Small intestine (tissue), 7 donors: ENCODE data around the gene TRIM29. TPM values are rescaled to one million over a fixed set of nuclear protein-coding genes. Genes with fewer than 3 reads are reported as not detected.

Experiments used
- DNase-seq, 2 donors: peaks; one replicate each; pipeline versions ENCODE4 v3.0.0 to v3.0.0-alpha.2; 2013
- FAIRE-seq: peaks from 2 replicates; lab custom pipeline; 2012; peaks lifted over from hg19 to GRCh38; lab: Jason Lieb, UNC
- H3K27ac ChIP-seq, 3 donors: one replicate each; pipeline ENCODE4 v1.5.1; 2013; ENCODE audit warnings: low read length in 2 of 3, mild to moderate bottlenecking in 2 of 3, control low read depth in 1 of 3, inconsistent platforms in 1 of 3, low read depth in 1 of 3, moderate library complexity in 1 of 3
- H3K27me3 ChIP-seq, 3 donors: one replicate each; pipeline ENCODE4 v1.6.1; 2013; ENCODE audit warnings: low read length in 3 of 3, inconsistent platforms in 1 of 3; ENCODE audit not compliant: control insufficient read depth in 3 of 3, insufficient read depth in 3 of 3
- H3K36me3 ChIP-seq, 3 donors: one replicate each; pipeline ENCODE4 v1.6.1; 2013; ENCODE audit warnings: low read length in 3 of 3, inconsistent platforms in 1 of 3, low read depth in 1 of 3, mild to moderate bottlenecking in 1 of 3, moderate library complexity in 1 of 3; ENCODE audit not compliant: control insufficient read depth in 3 of 3, insufficient read depth in 2 of 3
- H3K4me1 ChIP-seq, 3 donors: one replicate each; pipeline ENCODE4 v1.6.1; 2013; ENCODE audit warnings: low read length in 2 of 3, inconsistent platforms in 1 of 3, low read depth in 1 of 3, mild to moderate bottlenecking in 1 of 3, moderate library complexity in 1 of 3; ENCODE audit not compliant: control insufficient read depth in 3 of 3, insufficient read depth in 2 of 3
- H3K4me3 ChIP-seq, 3 donors: one replicate each; pipeline ENCODE4 v1.5.1; 2013; ENCODE audit warnings: low read length in 3 of 3, control low read depth in 1 of 3, inconsistent platforms in 1 of 3, low read depth in 1 of 3, mild to moderate bottlenecking in 1 of 3, moderate library complexity in 1 of 3
- H3K9me3 ChIP-seq, 2 donors: one replicate each; pipeline ENCODE4 v1.6.1; 2013; ENCODE audit warnings: low read depth in 1 of 2, low read length in 1 of 2; ENCODE audit not compliant: control insufficient read depth in 2 of 2, insufficient read depth in 1 of 2
- WGBS, 3 donors: extraction: QIAGEN DNeasy Blood & Tissue Kit; methylation state at CpG; one replicate each; pipeline ENCODE4 v1.1.7; 2013; 5-methylcytosine and 5-hydroxymethylcytosine counted together
- polyA plus RNA-seq, 4 donors: library from polyadenylated mRNA; stranded (reverse) in 3 of 4; unstranded in 1 of 4; fragments of 200-250 nt in 3 of 4; fragments of 120-200 nt in 1 of 4; gene quantifications; one replicate each; pipeline versions ENCODE4 v1.2.1 to v1.2.3, GENCODE V29; 2013
- donor health status: healthy with polysubstance abuse.
- donor health status: control.
- donor health status: control.
- donor health status: Bipolar disorder and iron deficiency.
- donor health status: healthy.

Gene TRIM29
- polyA plus RNA-seq, 4 donors, result 1.1 to 10.3 (median 1.9) TPM

DNA sequence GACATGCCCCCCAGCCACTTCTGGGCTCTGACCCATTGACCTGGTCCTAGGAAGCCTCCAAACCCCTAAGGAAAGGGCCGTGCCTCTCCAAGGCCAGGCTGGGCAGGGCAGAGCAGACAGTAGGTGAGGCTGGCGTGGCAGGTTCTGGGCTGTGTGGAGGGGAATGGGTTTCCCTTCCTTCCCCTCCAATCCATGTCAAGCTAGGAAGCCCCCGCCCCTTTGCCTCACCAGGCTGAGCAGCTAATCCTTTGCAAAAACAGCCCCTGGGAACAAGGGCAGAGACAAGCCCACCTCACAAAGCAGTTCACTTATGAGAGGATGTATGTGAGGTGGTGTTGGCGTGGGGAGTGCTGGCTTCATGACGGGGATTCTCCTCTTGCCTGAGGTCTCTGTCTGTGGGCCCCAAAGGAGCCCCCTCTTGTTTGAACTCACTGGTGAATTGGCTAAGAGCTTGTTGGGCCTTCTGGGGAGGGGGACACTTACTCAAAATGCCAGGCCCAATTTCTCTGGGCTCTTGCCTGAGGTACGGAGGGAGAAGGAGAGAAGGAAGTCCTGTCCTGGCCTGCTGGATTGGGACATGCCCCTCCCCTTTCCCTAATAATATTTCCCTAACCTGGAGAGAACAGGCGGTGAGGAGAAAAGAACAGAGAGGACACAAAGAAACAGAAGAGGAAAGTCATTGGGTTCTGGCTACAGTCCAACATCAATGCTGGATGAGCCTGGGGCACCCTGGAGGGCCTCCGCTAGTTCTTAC is 1.6 kb upstream of the TRIM29 start:
- Histone ChIP-seq H3K9me3 (no peaks in the 10 kb centered on the region), H3K27ac (no peak overlapping the region), H3K4me3 (no peak overlapping the region), H3K4me1 (peaks cover 0 to 2% (median 0%) of the 10 kb centered on the region in 3 donors), H3K36me3 (no peaks in the 10 kb centered on the region), H3K27me3 (peaks cover 0 to 15% (median 0%) of the 10 kb centered on the region in 3 donors)
- FAIRE-seq, result no peak
- 71 to 80% (median 76%) methylated on average over 8 of the region's 8 CpGs for WGBS, 3 donors
- DNase-seq, result no peak

DNA sequence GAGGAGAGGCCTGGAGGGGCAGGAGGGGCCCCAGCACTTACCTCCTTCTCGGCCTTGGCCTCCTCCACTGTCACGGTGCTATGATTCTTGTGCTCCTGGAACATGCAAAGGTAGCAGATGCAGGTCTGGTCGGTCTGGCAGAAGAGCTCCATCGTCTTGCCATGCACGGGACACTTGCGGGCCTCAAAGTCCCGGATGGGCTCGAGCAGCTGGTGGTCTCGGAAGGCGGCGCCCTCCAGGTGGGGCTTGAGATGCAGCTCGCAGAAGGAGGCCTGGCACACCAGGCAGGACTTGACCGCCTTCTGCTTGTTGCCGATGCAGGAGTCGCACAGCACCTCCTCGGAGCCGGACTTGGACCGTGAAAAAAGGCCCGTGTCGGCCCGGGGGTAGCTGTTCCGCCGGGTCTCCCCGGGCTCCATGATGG is 714 bp downstream of the TRIM29 start:
- Histone ChIP-seq H3K27ac (no peak overlapping the region), H3K9me3 (no peaks in the 10 kb centered on the region), H3K27me3 (peaks cover 0 to 7% (median 0%) of the 10 kb centered on the region in 3 donors), H3K4me3 (no peak overlapping the region), H3K36me3 (no peaks in the 10 kb centered on the region), H3K4me1 (peaks cover 0 to 4% (median 0%) of the 10 kb centered on the region in 3 donors)
- FAIRE-seq, result no peak
- no peak for DNase-seq
- 92 to 95% (median 92%) methylated on average over 22 to 24 of the region's 24 CpGs for WGBS, 3 donors

DNA sequence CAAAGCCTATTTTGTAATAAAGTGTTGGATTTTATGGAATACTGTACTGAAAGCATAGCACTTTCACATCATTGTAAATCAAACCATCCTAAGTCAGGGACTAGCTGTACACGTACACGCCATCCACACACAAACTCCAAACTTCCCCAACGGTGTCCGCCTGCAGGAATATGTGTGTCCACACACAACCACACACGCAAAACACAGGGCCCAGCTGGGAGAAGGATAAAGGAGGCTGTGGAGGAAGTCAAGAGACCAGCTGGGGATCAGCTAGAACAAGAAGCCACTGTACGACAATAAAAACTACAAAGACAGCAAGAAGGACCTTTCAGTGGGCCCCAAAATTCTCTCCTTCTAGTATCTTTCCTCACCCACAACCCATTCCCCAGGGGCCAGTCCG is 1.6 kb downstream of the TRIM29 start:
- H3K27ac ChIP-seq, result no peak overlapping the region

DNA sequence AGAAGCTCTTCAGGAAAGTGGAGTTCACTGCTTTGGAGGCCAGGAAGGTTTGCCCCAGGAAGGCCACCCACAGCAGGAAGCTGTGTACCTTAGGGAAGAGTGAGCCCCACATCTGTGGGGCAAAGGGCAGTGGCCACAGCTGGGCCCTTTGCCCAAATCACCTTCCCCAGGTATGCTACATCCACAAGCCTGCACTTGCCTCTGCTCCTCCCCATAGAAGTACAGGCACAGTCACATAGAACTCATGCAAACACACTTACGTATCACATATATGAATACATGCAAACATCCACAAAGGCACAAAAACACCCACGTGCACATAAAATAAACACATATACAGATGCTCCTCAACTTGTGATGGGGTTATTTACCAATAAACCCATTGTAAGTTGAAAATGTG is 2.1 kb downstream of the TRIM29 start:
- H3K4me3 ChIP-seq, result no peak overlapping the region
- H3K27me3 ChIP-seq, result peaks cover 0 to 7% (median 0%) of the 10 kb centered on the region in 3 donors
- H3K4me1 ChIP-seq, result peaks cover 0 to 8% (median 0%) of the 10 kb centered on the region in 3 donors
- H3K36me3 ChIP-seq, result no peaks in the 10 kb centered on the region
- 74 to 82% (median 75%) methylated on average over 2 of the region's 2 CpGs for WGBS, 3 donors
- no peak overlapping the region for H3K27ac ChIP-seq
- FAIRE-seq, result no peak
- no peak for DNase-seq
- H3K9me3 ChIP-seq, result no peaks in the 10 kb centered on the region

More for the DNA sequence above, 1.6 kb downstream of the TRIM29 start:
- H3K4me3 ChIP-seq, result no peak overlapping the region
- DNase-seq (no peak), FAIRE-seq (no peak)
- no peaks in the 10 kb centered on the region for H3K9me3 ChIP-seq
- 83 to 89% (median 85%) methylated on average over 7 of the region's 7 CpGs for WGBS, 3 donors
- H3K27me3 ChIP-seq, result peaks cover 0 to 7% (median 0%) of the 10 kb centered on the region in 3 donors
- peaks cover 0 to 8% (median 0%) of the 10 kb centered on the region in 3 donors for H3K4me1 ChIP-seq
- H3K36me3 ChIP-seq, result no peaks in the 10 kb centered on the region

DNA sequence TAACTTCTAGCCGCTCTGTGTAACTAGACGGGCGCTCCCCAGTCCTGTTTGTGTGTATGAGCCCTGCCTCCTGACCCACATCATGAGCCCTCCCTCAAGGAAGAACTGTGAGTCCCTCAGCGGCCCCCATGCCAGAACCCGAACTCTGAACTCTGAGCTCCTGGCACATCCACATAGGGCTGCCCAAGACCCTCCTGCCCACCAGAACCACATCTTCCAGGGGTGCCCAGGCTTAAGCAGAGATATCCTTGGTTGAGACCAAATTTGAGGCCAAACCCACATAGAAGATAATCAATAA is 3.0 kb downstream of the TRIM29 start:
- Histone ChIP-seq H3K27ac (no peak overlapping the region), H3K9me3 (no peaks in the 10 kb centered on the region), H3K27me3 (peaks cover 0 to 7% (median 0%) of the 10 kb centered on the region in 3 donors), H3K4me3 (no peak overlapping the region), H3K36me3 (no peaks in the 10 kb centered on the region), H3K4me1 (peaks cover 0 to 8% (median 0%) of the 10 kb centered on the region in 3 donors)
- FAIRE-seq (no peak), DNase-seq (no peak)
- 91 to 95% (median 92%) methylated on average over 5 of the region's 5 CpGs for WGBS, 3 donors

DNA sequence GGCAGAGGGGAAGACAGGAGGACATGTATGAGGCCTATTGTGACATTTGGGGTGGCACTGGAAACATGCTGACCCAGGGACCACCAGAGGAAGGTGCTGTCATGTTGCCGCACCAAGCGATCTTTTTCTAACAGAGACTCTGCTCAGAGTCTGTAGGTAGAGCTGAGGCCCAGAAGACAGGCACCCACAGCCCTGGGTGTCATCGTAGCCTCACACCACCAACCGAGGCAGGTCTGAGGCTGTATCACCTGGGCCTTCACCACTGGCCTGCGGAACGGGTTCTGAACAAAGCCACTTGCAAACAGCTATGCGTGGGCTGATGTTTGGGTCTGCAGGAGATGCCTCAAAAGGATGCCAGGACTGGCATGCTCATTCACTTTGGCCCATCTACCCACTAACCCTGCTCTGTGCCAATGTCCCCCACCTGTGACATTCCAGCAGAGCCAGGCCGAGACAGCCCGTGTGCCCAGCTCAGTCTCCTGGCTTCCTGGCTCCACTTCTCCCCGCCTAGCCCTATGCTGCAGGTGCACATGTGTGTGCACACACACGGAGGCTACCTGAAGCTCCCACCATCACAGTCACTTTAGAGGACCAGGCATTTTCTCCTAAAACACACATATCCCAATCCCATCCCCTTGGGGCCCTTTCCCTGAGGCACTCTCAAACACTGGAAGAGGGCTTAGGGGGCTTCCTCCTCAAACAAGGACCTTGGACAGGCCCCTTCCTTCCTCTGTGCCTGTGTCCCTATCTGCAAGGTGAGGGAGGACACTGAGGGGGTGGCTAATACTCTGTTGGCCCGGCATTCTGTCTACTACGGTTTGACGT is 3.6 kb downstream of the TRIM29 start:
- Histone ChIP-seq H3K9me3 (no peaks in the 10 kb centered on the region), H3K36me3 (no peaks in the 10 kb centered on the region), H3K27ac (no peak overlapping the region), H3K4me3 (no peak overlapping the region), H3K27me3 (peaks cover 0 to 4% (median 0%) of the 10 kb centered on the region in 3 donors), H3K4me1 (peaks cover 0 to 10% (median 0%) of the 10 kb centered on the region in 3 donors)
- 90 to 93% (median 91%) methylated on average over 14 of the region's 14 CpGs for WGBS, 3 donors
- FAIRE-seq (no peak), DNase-seq (no peak)

DNA sequence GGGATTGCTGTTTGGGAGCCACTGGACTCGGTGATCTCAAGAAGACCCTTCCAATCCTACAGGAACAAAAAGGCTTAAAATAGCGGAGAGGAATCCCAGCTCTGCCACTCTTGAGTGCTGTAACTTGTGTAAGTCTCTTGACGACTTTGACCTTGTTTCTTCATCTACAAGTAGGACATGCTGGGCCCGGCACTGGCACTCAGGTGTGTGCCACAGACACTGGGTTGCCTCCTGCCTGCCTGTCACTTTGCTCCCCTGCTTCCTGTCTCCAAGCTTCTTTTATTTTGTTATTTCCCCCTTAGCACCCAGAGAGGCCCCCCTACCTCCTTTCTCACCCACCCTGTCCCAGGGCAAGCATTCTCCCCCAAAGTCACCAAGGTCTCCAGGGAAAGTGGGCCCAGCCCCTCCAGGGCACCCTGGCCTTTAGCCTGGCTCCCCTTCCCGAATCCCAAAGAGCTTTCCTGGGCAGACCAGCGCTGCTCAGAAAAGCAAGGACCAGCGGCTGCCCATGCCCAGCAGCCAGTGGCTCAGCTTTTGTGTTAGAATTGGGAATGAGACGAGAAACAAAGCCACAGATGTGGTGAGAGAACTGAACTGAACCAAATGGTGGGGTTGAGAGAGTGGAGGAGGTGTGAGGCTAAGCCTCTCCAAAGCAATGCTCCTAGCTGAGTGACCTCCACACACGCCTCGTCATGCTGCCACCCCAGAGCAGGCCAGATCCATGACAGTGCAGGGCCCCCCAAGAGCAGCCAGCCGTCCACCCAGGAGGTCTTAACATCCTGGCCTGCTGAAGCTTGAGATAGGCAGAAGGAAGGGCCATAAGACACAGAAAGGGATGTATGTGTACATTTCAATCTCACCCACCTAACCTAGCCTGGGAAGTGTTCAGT is 4.5 kb downstream of the TRIM29 start:
- no peak overlapping the region for H3K4me3 ChIP-seq
- DNase-seq, result no peak
- H3K27ac ChIP-seq, result no peak overlapping the region
- peaks cover 0 to 4% (median 0%) of the 10 kb centered on the region in 3 donors for H3K27me3 ChIP-seq
- no peak for FAIRE-seq
- peaks cover 0 to 17% (median 4%) of the 10 kb centered on the region in 3 donors for H3K4me1 ChIP-seq
- H3K36me3 ChIP-seq, result no peaks in the 10 kb centered on the region
- WGBS, 3 donors, result 75 to 85% (median 84%) methylated on average over 11 of the region's 11 CpGs
- H3K9me3 ChIP-seq, result no peaks in the 10 kb centered on the region
